Stomach (tissue), 9 donors: Measurements from ENCODE around the gene CHDH. TPM values are rescaled to one million over a fixed set of nuclear protein-coding genes. Genes with fewer than 3 reads are reported as not detected.

Source experiments
- DNase-seq, 2 donors: peaks; one replicate each; pipeline versions ENCODE4 v3.0.0 to v3.0.0-alpha.2; 2013 to 2019
- H3K27ac ChIP-seq, 5 donors: fragments of 200-600 bp in 4 of 5; sonication (generic) in 4 of 5; one replicate each; pipeline ENCODE4 v1.5.1; 2013 to 2019; ENCODE audit warnings: mild to moderate bottlenecking in 1 of 5, moderate library complexity in 1 of 5
- H3K27me3 ChIP-seq, 3 donors: fragments of 200-600 bp; sonication (generic); one replicate each; pipeline ENCODE4 v1.5.1; 2017 to 2019; ENCODE audit warnings: mixed run types in 1 of 3
- H3K36me3 ChIP-seq, 4 donors: fragments of 200-600 bp; sonication (generic); 1 replicate in 3 of 4; 2 replicates in 1 of 4; pipeline ENCODE4 v1.5.1; 2016 to 2019
- H3K4me1 ChIP-seq, 4 donors: fragments of 200-600 bp; sonication (generic); one replicate each; pipeline ENCODE4 v1.5.1; 2016 to 2019
- H3K4me3 ChIP-seq, 4 donors: fragments of 200-600 bp; sonication (generic) in 3 of 4; one replicate each; pipeline ENCODE4 v1.5.1; 2016 to 2019; ENCODE audit warnings: mild to moderate bottlenecking in 1 of 4
- H3K9me3 ChIP-seq, 4 donors: fragments of 200-600 bp; sonication (generic); one replicate each; pipeline ENCODE4 v1.5.1; 2016 to 2019
- EP300 ChIP-seq: sonication (generic); formaldehyde crosslinking; IDR thresholded peaks from one replicate; pipeline ENCODE4 v1.6.1; 2017; ENCODE audit warnings: antibody characterized with exemption
- POLR2A ChIP-seq, 4 donors: fragments of 450-650 bp; IDR thresholded peaks; one replicate each; pipeline ENCODE4 v1.6.1; 2016; ENCODE audit warnings: antibody characterized with exemption in 4 of 4, control low read depth in 2 of 4, mild to moderate bottlenecking in 1 of 4, moderate library complexity in 1 of 4
- POLR2AphosphoS5 ChIP-seq, 3 donors: sonication (generic); formaldehyde crosslinking; IDR thresholded peaks; one replicate each; pipeline ENCODE4 v1.6.1; 2016; ENCODE audit warnings: antibody characterized with exemption in 3 of 3
- WGBS, 5 donors: extraction: QIAGEN DNeasy Blood & Tissue Kit in 3 of 5; methylation state at CpG; one replicate each; pipeline versions ENCODE4 v1.1.5 to v1.1.7; 2013 to 2018; 5-methylcytosine and 5-hydroxymethylcytosine counted together
- intact Hi-C: fragments of 100-400 bp; cut with DNase I; formaldehyde crosslinking; loops from one replicate; pipeline ENCODE4 v1.15.1; 2023; ENCODE audit warnings: low total_unique reads
- polyA plus RNA-seq, 3 donors: library from polyadenylated mRNA; stranded (reverse); fragments of 200-250 nt; gene quantifications; one replicate each; pipeline ENCODE4 v1.2.3, GENCODE V29; 2013
- total RNA-seq, 5 donors: library from RNA; depleted of rRNA; stranded (reverse); fragments of >200 nt; gene quantifications; one replicate each; pipeline versions ENCODE4 v1.1.0 to v1.2.3, GENCODE V29; 2014 to 2016
- TF ChIP-seq, protein P1 (sequence below), 7 experiments: fragments of 450-650 bp in 4 of 7; fragments of 200-600 bp in 3 of 7; sonication (generic) in 3 of 7; IDR thresholded peaks; one replicate each; pipeline ENCODE4 v1.5.1; 2016 to 2019; ENCODE audit warnings: antibody characterized with exemption in 7 of 7, control low read depth in 2 of 7, mild to moderate bottlenecking in 1 of 7
- donor health status: healthy with polysubstance abuse.
- donor health status: Bipolar disorder and iron deficiency.
- donor health status: healthy.

CHDH gene
- total and polyA plus RNA-seq, 8 donors: 1.7 to 385 (median 8.4) TPM

DNA sequence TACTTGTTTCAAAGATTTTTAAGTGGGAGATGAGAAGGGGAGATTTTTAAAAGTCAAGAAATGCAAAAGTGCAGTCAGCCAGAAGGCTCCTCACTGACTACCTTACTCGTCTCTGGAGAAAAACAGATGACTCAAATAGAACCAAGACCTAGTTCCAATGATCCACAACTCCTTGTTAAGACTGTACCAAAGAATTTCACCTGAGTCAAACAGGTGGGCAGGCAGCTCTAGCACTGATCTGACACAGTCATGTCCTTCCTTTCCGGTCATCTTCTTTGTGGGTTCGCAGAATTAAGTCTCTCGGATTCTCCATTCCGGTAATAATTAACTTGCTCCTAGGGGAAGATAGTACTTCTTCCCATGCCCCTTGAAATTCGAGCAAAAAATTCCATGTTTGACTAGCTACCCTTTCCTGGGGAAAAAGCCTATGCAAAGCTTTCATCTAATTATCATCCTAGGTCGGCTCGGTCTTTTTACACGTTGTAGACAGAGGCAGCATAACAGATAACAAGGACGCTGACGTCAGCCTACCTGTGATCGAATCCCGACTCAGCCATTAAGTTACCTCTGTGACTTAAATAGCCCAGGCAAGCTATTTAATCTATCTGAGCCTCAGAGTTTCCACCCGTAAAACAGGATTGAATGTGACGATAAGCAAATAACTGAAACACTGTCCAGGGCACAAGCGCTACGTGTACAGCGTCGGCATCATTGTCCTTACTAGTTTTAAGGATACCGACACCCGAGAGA is 44.7 kb upstream of the CHDH start:
- Histone ChIP-seq H3K4me3 (peak overlapping the region; percentile 70 to 96 (median 84)), H3K27ac (peak overlapping the region; percentile 97 to 99 (median 98)), H3K4me1 (peaks cover 12 to 39% (median 28%) of the 10 kb centered on the region in 4 donors), H3K36me3 (peaks cover 7 to 26% (median 23%) of the 10 kb centered on the region in 4 donors), H3K9me3 (no peaks in the 10 kb centered on the region), H3K27me3 (no peaks in the 10 kb centered on the region)
- TF ChIP-seq EP300 (no peak), POLR2A (IDR thresholded peaks at IDR 0.05) (no peak), POLR2AphosphoS5 (IDR thresholded peaks at IDR 0.05) (no peak)
- TF ChIP-seq, protein P1, sequence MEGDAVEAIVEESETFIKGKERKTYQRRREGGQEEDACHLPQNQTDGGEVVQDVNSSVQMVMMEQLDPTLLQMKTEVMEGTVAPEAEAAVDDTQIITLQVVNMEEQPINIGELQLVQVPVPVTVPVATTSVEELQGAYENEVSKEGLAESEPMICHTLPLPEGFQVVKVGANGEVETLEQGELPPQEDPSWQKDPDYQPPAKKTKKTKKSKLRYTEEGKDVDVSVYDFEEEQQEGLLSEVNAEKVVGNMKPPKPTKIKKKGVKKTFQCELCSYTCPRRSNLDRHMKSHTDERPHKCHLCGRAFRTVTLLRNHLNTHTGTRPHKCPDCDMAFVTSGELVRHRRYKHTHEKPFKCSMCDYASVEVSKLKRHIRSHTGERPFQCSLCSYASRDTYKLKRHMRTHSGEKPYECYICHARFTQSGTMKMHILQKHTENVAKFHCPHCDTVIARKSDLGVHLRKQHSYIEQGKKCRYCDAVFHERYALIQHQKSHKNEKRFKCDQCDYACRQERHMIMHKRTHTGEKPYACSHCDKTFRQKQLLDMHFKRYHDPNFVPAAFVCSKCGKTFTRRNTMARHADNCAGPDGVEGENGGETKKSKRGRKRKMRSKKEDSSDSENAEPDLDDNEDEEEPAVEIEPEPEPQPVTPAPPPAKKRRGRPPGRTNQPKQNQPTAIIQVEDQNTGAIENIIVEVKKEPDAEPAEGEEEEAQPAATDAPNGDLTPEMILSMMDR (IDR thresholded peaks at IDR 0.05): no peak
- DNase-seq: peak; percentile 57 to 85
- intact Hi-C loops: no loop called here
- 2 to 6% (median 3%) methylated on average over 19 to 21 of the region's 21 CpGs for WGBS, 5 donors

DNA sequence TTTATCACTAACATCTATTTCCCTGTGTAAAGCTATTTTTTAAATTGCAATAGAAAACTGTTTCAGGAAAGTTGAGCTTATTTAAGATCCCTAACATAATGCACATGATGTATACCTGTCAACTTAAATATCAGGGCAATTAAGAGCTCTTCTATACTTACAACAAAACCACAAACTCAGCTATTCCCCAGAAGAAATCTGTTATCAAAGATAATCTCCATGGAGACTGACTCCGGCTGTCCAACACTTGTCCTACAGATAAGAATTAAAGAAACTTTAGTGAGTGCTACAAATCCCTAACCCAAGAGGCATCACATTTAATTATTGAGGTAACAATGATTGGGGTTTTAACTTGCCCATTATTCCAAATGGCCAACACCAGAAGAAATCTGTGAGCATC is 42.0 kb upstream of the CHDH start:
- H3K27me3 ChIP-seq: no peaks in the 10 kb centered on the region
- intact Hi-C loops: no loop called here
- H3K4me3 ChIP-seq: no peak overlapping the region
- no peak overlapping the region for H3K27ac ChIP-seq
- no peak for DNase-seq
- no peaks in the 10 kb centered on the region for H3K9me3 ChIP-seq
- TF ChIP-seq POLR2A (IDR thresholded peaks at IDR 0.05) (no peak), POLR2AphosphoS5 (IDR thresholded peaks at IDR 0.05) (no peak), EP300 (no peak)
- TF ChIP-seq, protein P1 (IDR thresholded peaks at IDR 0.05): no peak
- 22 to 63% (median 45%) methylated on average over 1 of the region's 1 CpG for WGBS, 5 donors
- peaks cover 16 to 53% (median 50%) of the 10 kb centered on the region in 4 donors for H3K36me3 ChIP-seq
- H3K4me1 ChIP-seq: peaks cover 12 to 39% (median 28%) of the 10 kb centered on the region in 4 donors

DNA sequence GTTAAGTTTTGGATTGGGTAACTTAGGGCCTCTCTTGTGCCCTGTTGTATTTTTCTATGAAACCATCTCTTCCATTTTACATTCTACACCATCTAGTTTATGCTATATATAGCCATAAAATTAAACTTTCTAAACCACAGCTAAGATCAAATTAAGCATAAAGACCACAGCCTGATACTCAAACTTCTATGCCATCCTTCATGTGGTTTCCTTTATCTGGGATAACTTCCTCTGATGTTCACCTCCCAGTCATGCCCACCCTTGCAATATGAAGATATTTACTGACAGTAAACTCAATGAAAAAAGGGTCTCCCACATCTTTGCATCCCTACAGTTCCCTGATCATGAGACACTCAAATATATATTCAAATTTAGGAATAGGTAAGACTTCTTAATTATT is 41.2 kb upstream of the CHDH start:
- DNase-seq: no peak
- intact Hi-C loops: no loop called here
- H3K9me3 ChIP-seq: no peaks in the 10 kb centered on the region
- no peak overlapping the region for H3K4me3 ChIP-seq
- H3K27me3 ChIP-seq: no peaks in the 10 kb centered on the region
- TF ChIP-seq EP300 (no peak), POLR2AphosphoS5 (IDR thresholded peaks at IDR 0.05) (no peak), POLR2A (IDR thresholded peaks at IDR 0.05) (no peak)
- TF ChIP-seq, protein P1 (IDR thresholded peaks at IDR 0.05): no peak
- H3K27ac ChIP-seq: no peak overlapping the region
- peaks cover 12 to 40% (median 29%) of the 10 kb centered on the region in 4 donors for H3K4me1 ChIP-seq
- H3K36me3 ChIP-seq: peaks cover 16 to 54% (median 51%) of the 10 kb centered on the region in 4 donors

DNA sequence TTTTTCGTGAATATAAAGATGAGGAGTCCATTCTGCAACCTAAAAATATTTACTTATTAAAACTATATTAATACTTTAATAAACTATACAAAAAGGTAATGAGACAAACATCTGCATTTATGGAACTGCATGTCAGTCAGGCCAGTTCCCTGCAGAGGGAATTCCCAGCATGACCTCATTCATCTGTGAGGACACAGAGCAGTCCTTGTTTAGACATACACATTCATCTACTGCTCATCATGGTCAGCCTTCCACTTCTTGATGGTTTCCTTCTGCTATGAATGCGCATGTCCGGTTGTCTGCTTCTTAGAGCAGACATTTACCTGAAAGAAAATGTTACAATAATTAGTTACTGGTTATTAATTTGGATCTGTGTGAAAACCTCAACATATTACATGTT is 39.0 kb upstream of the CHDH start:
- WGBS, 5 donors: 77 to 84% (median 79%) methylated on average over 3 of the region's 3 CpGs
- DNase-seq: no peak
- intact Hi-C loops: no loop called here
- Histone ChIP-seq H3K27me3 (no peaks in the 10 kb centered on the region), H3K36me3 (peaks cover 16 to 54% (median 51%) of the 10 kb centered on the region in 4 donors), H3K9me3 (no peaks in the 10 kb centered on the region), H3K27ac (no peak overlapping the region), H3K4me3 (no peak overlapping the region), H3K4me1 (peaks cover 14 to 43% (median 33%) of the 10 kb centered on the region in 4 donors)
- TF ChIP-seq POLR2A (IDR thresholded peaks at IDR 0.05) (no peak), EP300 (no peak), POLR2AphosphoS5 (IDR thresholded peaks at IDR 0.05) (no peak)
- TF ChIP-seq, protein P1 (IDR thresholded peaks at IDR 0.05): no peak
